ENCODE data around the gene MYO10.
"Not testable (repeated sequence)": the region's sequence is repeated elsewhere in the genome, so short reads cannot be mapped to it uniquely, and the experiment has no call there.

MYO10 gene

DNA sequence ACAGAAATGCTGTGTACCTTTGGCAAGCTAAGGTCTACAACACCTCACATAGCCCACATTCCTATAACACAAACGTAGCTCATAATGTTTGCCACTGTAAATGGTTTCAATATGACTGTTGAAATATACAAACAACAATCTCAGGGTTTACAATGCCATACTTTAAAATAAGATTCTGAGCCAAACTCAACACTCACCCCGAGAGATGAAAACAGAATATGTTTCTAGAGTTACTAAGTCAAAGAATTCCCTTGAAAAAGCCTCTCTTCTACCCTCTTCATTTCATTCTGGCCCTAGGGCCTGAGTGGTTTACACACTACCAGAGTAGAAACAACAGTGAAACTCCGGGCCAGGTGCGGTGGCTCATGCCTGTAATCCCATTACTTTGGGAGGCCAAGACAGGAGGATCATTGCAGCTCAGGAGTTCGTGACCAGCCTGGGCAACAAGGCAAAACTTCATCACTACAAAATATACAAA is 72.6 kb downstream of the MYO10 start:
- no peak for DNase-seq (ENCODE audit: low read depth in 3 of 3)

DNA sequence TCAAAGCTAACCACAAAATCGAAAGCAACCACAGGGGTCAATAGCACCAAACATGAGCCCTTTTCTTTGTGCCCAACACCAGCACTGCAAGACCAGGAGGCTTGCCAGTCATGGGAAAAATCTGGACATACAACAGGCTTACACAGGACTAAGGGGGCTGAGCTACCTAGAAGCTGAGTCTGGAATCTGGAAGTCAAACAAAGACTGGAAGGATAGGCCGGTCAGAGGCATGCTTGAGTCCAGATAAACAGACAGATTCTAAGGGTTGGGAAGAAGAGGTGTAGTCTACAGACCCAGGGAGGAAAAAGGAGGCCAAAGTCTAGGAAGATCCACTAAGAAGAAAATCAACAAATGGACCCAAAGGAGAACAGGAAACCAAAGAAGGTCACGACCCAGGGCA is 73.3 kb downstream of the MYO10 start:
- no peak for DNase-seq (ENCODE audit: low read depth in 3 of 3)

DNA sequence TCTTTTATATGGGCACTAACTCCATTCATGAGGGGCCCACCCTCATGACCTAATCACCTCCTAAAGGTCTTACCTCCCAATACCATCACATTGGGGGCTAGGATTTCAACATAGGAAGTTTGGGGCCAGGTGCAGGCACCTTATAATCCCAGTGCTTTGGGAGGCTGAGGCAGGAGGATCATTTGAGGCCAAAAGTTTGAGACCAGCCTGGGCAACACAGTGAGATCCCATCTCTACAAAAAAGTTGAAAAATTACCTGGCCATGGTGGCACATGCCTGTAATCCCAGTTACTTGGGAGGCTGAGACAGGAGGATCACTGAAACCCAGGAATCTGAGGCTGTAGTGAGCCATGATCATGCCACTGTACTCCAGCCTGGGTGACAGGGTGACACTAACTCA is 76.7 kb downstream of the MYO10 start:
- no peak for DNase-seq (ENCODE audit: low read depth in 3 of 3)

DNA sequence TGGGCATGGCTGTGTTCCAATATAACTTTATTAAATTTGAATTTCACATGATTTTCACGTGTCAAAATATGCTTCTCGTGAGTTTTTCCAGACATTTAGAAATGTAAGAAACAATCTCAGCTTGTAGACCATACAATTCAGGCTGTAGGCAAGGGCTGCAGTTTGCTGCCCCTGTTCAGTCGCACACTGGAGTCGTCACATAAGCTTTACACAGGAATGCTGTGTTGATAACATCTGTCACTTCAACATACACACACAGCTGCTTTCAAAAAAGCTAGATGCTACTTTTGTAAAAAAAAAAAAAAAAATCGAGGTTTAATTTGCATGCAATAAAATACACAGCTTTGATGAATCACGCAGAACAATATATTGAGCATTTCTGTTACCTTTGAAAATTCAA is 77.9 kb downstream of the MYO10 start:
- DNase-seq (ENCODE audit: low read depth in 3 of 3), result no peak

DNA sequence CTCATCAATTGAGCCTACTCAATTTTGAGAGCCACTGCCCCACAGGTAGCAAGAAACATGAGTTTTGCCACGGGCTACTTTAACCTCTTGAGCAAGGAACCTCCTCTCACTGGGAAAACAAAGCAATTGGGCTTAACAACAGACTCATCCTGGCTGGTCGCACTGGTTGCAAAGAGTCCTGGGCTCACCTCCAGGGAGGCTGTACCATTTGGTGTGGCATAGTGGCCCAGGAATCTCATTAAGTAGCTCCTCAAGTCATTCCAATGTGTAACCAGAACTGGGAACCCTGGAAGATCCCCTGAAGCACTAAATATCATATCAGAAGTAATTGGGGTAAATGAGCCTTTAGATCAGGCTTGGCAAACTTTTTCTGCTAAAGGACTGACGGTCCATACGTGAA is 78.5 kb downstream of the MYO10 start:
- DNase-seq (ENCODE audit: low read depth in 3 of 3), result no peak

- no peak for DNase-seq (ENCODE audit: low read depth in 3 of 3)
Observed at GRCh38 chr5:16856531-16856930, 79.6 kb downstream of the MYO10 start.

DNA sequence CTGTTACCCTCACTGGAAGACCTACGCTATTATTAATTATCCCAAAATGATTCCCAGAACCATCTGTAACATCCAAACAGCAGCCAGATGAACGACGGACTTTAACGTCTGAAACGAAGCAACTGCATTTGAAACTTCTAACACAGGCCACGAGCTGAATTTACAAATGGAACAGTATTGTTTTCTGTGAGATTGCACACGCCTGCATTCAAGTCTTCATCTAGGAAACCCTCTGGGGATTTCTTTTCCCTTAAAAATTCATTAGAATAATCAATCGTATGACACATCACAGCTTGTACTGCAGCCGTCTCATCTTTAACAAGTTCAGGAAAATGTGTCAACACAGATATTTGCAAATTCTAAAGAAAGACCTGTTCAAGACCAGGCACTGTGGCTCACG is 80.2 kb downstream of the MYO10 start:
- DNase-seq (ENCODE audit: low read depth in 3 of 3), result no peak

DNA sequence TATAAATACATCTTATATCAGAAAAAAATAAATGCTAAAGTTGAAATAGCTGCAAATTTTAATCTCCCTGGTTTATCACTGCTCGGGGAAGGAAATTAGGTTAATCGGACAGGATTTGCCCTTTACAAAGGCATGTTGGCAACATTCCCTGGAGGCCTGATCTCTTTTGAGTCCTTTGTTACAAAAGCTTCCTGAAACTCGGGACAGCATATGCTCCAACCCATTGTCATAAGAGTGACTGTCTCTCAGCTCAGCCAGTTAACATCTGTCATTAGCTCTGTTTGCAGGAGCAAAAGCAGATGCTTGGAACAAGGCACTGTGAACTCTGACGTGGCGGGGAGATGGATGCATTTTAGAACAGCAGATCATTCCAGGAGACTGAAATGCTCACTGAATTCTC is 80.6 kb downstream of the MYO10 start:
- DNase-seq (ENCODE audit: low read depth in 3 of 3), result no peak

GRCh38 chr5:16854351-16854750 is 81.7 kb downstream of the MYO10 start:
- DNase-seq (ENCODE audit: low read depth in 3 of 3), result no peak

GRCh38 chr5:16853518-16853917 is 82.6 kb downstream of the MYO10 start:
- DNase-seq (ENCODE audit: low read depth in 3 of 3), result no peak

DNA sequence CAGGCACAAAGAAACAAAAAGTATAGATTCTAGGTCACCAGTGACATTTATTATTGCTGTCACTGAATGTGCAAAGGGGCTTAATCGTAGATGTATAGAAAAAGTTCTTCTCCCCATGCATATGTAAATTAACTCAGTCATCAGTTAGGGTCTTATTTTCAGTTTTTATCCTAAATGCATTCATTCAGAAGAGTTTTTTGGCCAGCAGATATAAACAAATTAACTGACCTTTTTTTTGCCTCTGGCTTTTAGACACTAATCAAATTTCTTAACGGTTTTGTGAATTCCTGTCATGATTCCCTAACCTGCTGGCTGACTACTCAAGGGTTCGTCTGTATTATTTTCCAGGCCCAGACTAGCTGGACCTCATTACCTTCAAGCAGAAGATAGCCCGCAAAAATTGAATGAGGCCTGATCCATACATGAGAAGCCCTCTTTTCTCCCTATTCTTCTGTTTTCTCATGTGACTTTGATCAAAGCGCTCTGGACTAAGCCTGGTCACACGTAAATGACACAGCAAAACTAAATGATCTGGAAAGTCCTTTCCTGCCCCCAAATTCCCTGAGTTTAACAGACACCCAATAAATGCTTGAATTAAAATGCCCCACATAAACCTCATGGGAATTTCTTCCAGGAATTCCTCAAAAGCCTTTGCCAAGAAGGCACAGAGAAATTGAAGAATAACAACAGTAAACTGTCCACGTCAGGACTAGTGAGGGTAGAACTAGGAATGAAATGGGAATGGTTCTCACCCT is 83.7 kb downstream of the MYO10 start:
- no peak for DNase-seq (ENCODE audit: low read depth in 3 of 3)

DNA sequence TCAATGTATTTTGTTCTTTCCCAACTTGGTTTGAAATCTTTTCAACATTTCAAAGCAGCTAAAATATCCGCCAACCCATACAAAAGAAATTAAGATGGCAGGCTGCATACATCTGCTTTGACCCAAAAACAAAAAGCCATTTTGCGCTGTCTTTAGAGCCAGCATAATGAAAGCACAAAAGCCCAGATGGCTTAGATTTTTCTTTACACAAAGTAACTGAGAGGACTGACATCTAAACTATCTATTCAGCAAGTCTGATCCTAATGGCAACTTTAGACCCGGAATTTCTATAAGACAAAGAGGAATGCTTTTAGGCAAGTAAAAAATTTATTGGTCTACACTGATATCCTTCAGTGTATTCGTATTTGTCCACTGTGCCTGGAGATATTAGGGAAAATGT is 86.3 kb downstream of the MYO10 start:
- DNase-seq (ENCODE audit: low read depth in 3 of 3), result no peak

DNA sequence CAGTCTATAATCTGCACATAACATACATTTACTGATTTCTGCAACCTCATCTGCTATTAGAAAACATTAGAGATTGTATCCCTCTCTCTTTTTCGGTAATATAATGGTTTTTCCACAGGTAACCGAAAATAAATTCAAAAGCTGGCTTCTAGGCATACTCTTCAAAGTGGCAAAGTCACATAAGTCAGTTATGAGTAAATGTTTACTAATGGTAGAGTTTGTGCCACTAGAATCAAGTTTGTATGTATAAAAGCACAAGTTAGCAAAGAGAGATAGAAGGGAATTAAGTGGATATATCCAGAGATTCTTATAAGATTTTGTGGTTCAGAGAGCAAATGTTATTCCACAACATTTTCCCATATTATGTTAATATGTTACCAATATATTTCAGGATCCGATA is 86.9 kb downstream of the MYO10 start:
- no peak for DNase-seq (ENCODE audit: low read depth in 3 of 3)

- DNase-seq (ENCODE audit: low read depth in 3 of 3), result no peak
Observed at GRCh38 chr5:16844952-16845351, 91.1 kb downstream of the MYO10 start.

DNA sequence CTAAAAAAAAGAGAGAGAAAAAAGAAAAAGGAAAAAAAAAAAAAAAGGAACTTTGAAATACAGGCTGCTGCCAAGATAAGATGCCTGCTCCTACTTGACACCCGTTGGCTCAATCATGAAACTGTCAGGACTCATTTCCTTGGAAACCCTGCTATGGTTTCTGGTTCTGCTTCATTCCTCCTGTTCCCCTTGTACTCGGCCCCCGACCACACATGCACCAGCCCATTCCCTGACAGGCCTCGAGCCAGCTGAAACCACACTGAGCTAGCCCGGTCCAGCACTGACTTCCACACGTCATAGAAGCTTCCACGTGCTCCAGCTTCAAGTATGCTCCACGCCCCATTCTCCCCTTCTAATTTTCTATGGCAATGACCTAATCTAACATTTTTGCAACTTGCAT is 93.2 kb downstream of the MYO10 start:
- DNase-seq (ENCODE audit: low read depth in 3 of 3), result no peak

DNA sequence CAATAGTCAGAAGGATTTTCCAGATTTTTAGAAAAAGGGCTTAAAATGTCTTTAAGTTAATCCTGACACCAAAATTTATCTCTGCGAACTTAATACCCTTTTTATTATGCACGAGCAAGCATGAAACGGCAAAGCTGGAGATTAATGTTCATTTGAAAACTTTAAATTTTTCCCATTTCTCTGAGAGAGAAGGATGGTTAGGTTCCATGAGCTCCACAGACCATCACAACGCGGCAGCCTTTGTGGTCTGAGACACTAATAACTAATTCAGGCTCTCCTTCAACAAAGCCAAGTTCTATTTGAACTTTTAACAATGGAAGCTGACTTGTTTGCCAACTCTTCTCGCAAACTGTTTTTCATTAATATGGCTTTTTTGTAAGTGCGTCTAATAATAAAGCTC is 94.7 kb downstream of the MYO10 start:
- no peak for DNase-seq (ENCODE audit: low read depth in 3 of 3)

DNA sequence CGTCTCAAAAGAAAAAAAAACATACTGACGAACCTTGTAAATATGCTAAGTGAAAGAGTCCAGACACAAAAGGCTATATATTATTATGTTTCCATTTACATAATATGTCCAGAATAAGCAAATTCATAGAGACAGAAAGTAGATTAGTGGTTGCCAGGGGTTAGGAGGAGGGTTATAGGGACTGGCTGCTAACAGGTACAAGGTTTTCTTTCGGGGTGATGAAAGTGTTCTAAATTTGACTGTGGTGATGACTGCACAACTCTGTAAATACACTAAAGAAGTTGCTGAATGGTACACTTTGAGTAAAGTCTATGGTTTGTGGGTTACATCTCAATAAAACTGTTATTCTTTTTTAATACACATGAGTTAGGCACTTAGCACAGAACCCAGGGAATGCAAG is 98.8 kb downstream of the MYO10 start:
- no peak for DNase-seq (ENCODE audit: low read depth in 3 of 3)

- no peak for DNase-seq (ENCODE audit: low read depth in 3 of 3)
Observed at GRCh38 chr5:16834029-16834428, 102.1 kb downstream of the MYO10 start.

DNA sequence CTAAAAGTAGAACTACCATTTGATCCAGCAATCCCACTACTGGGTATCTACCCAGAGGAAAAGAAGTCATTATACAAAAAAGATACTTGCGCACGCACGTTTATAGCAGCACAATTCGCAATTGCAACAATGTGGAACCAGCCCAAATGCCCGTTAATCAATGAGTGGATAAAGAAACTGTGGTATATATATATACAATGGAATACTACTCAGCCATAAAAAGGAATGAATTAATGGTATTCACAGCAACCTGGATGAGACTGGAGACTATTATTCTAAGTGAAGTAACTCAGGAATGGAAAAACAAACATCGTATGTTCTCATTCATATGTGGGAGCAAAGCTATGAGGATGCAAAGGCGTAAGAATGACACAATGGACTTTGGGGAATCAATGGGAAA is 104.8 kb downstream of the MYO10 start:
- DNase-seq (ENCODE audit: low read depth in 3 of 3), result not testable (repeated sequence)

- DNase-seq (ENCODE audit: low read depth in 3 of 3), result no peak
Observed at GRCh38 chr5:16827755-16828154, 108.3 kb downstream of the MYO10 start.

DNA sequence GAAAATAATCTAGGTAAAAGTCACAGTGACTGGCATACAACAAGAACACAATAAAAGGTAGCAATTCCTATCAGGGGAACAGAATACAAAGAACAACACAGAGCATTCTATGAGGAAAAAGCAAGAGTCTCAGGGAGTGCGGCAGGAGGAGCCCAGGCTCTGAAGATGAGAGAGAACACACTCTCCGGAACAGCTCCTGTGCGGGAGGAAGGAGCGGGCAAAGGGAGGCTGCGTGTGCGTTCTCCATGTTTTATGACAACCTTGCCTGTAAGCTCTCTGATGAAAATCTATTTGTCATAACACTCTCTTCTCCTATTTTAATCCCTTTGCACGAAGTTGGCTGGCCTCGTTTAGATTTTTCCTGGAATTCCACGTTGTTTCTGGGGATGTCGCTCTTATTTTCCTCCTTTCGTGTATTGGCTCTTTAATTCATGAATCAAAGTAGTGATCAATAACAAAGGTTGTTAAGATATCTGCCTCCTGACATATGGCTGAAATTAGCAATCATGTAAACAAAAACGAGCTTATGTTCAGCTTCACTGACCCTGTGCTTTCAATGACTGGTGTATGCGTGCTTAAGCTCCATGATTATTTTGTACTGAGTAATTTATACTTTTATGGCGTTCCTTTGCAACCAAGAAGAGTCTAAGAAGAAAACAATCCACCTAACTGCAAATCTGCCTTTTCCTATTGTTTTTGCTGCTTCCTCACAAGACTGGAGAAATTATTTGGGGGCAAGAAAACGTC is 109.5 kb downstream of the MYO10 start:
- DNase-seq (ENCODE audit: low read depth in 3 of 3), result no peak

DNA sequence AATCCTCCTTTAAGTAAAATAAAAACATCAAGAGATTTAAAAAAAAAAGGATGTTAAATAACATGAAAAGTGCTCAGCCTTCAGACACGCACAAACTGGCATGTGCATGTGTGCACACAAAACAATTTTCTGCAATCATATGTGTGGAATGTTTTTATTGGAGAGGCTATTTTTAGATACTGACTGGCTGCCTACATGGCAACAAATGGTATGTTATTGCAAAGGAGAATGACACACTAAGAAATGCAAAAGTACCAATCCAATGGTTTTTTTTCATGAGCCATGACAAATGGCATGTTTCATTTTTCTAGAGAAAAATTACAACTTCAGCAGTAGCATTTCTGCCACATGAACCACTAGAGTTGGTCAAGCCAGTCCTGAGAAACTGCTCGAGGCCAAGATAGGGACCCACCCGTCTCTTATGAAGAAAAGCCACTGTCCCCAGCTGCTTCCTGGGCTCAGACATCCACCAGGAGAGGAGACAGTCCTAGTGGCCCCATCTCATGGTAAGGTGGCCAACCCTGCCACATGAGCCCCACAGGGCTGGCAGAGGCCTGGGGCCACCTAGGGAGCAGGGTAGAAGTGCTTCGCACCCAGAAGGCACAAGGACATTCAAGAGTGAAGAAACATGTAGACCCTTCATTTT is 116.4 kb downstream of the MYO10 start:
- no peak for DNase-seq (ENCODE audit: low read depth in 3 of 3)

DNA sequence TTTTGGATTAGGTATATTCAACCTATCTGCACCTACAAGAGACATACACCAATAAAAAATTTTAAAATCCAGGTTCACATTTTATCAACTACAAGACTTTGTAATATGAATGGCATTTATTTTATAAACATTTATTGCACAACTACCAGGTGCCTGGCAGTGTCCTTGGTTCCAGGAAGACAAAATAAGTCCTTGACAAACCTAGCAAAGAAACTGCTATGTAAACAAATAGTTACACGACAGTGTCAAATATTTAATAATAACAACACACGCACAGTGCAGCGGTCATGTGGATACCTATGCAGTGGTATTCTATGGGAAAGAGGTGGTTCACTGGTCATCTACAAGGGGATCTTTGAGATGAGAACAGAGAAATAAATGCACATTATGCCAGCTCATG is 120.7 kb downstream of the MYO10 start:
- DNase-seq (ENCODE audit: low read depth in 3 of 3), result no peak

Measured in stimulated activated CD4-positive, alpha-beta T cell treated with anti-CD3 and anti-CD28 coated beads, TNF-alpha, amount 100 ng/mL, for 48 hours (primary cell).